HL-60/S4 treated with retinoic acid at 250 ng/mL for 4 days and 3 days (cell line): Measurements from ENCODE around the gene MKLN1.

Experiments used
- in situ Hi-C: fragments of 300-500 bp; cut with MboI; formaldehyde crosslinking; loops from 2 replicates; pipeline ENCODE4 v1.7.0; 2022; ENCODE audit warnings: low sequenced_read_pairs

MKLN1 gene

DNA sequence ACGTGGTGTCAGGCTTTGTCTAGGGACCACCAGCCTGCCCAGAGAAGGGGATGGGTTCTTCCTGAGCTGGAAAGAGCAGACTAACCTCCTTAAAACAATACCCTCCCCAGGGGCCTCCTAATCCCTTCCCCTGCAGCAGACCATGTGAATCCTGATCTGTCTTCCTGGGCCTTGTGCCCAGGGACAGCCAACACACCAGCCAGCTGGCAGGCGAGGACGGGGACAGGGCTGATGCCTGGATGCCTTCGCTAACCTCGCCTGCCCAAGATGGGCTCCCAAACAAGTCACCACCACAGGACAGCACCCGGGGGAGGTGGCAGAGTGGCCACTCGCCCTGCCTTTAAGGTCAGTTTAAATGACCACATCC is 211.1 kb downstream of the MKLN1 start:
- in situ Hi-C loops: no loop called here

- in situ Hi-C loops: no loop called here
Measured at GRCh38 chr7:131540491-131541162, 213.0 kb downstream of the MKLN1 start.

DNA sequence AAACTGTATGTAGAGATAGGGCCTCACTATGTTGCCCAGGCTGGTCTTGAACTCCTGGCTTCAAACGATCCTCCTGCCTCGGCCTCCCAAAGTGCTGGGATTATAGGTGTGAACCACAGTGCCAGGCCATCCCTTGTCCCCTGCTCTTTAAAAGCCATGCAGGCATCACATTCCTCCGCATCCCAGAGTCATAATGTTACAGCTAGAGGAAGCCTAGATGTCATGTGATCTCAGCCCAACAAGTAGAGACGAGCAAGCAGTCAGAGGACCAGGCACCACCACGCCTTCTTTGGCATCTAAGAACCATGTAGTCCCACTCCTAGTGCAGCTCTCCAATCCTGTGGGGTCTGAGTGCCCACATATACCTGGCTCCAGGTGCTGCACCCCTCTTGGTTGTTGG is 215.6 kb downstream of the MKLN1 start:
- in situ Hi-C loops: no loop called here

DNA sequence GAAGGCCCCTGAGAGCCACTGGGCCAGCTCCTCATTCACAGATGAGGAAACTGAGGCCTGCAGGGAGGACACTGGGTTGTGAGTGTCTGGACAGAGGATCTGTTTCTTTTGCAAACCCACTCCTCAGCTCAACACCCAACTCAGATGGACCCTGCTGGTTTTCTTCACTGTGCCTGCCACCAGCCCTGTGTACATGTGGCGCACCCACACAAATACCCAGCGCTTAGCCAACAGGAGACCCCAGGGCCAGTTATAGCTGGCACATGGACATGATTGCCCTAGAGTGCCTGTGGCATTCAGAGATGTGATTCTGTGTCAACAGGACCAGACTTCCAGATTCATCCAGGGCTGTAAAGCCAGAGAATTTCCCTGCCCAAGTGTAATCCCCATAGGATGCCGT is 216.3 kb downstream of the MKLN1 start:
- in situ Hi-C loops: no loop called here

DNA sequence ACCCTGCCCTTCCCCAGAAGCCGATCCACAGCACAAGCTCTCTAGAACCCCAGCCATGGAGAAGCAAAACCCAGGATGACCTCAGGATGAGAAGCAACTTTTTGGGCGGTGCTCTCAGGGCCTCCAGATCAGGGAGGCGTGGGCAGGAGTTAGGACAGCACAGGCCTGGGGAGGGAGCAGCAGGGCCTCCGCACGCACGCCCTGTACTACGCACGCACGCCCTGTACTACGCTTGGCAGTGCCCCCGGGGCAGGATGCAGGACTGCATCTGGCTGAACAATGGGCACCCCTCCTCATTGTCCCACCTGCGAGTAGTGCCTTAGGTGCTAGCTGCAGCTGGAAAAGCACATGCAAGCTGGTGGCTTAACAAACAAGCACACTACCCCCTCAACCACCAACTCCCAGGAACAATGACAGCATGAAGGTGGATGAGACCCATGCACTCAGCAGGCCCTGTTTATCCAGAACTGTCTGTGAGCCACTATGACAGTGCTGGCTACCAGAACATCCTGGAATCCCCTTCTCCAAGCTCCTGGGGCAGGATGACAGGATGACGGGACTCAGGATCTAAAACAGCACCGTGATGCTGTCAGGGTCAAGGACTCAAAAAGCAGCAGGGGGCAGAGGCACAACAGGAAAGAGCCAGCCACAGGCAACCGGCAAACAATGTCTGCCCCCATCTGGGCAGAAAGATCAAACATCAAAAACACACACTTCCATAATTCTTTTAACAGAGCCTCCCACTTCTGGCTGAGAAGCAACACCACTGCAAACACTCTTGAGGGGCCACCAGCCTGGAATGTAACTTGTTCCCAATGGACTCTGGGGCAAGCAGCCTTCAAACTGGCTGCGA is 217.0 kb downstream of the MKLN1 start:
- in situ Hi-C loops: no loop called here

DNA sequence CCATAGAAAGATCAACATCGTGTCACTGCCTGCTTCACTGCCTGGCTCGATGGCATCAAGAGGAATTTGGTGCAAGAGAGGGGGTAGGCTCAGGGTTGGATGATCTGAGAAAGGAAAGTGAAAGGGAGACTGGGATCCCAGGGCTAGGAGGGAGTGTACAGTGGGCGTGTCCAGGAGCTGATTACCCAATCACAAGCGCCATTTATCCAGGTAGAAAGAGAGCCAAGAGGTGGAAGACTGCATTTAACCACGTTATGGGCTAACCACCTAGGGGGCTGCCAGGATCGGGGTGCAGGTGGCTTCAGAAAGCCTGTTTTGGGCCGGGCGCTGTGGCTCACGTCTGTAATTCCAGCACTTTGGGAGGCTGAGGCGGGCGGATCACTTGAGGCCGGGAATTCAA is 218.4 kb downstream of the MKLN1 start:
- in situ Hi-C loops: no loop called here
